ENCODE data around the gene EPHA4. TPM values are rescaled to one million over a fixed set of nuclear protein-coding genes. Genes with fewer than 3 reads are reported as not detected.

Gene EPHA4
- total and polyA plus RNA-seq, 2 donors (not counting 1 experiment from before 2014, with no cell fraction given): 10.7 to 54.9 TPM

GRCh38 chr2:221477714-221478484 is 94.2 kb downstream of the EPHA4 start:
- Mint-ChIP-seq H3K27ac (no peak overlapping the region), H3K4me3 (no peak overlapping the region), H3K27me3 (no peaks in the 10 kb centered on the region), H3K9me3 (ENCODE audit: insufficient read depth) (no peaks in the 10 kb centered on the region), H3K4me1 (peaks cover 2% of the 10 kb centered on the region)
- DNase-seq: no peak
- Histone ChIP-seq H3K9me3 (ENCODE audit: control extremely low read depth in 1 of 3, control insufficient read depth in 2 of 3, insufficient read depth in 1 of 3, low read length in 2 of 3) (no peaks in the 10 kb centered on the region), H3K4me2 (replicated peaks; ENCODE audit: low read depth, low read length, poor library complexity, severe bottlenecking) (no peak overlapping the region), H3K79me2 (ENCODE audit: control insufficient read depth, insufficient read depth, low read length) (no peaks in the 10 kb centered on the region), H4K20me1 (ENCODE audit: control insufficient read depth, insufficient read depth, low read length, poor library complexity, severe bottlenecking) (no peaks in the 10 kb centered on the region), H3K9ac (ENCODE audit: low read length) (no peak overlapping the region), H2AFZ (ENCODE audit: insufficient read depth, low read depth, low read length, poor library complexity, severe bottlenecking) (no peak overlapping the region), H3K27ac (ENCODE audit: low read length in 2 of 2) (no peak overlapping the region), H3K27me3 (replicated peaks in 1 of 4; ENCODE audit: control extremely low read depth in 1 of 4, control insufficient read depth in 3 of 4, insufficient read depth in 4 of 4, low read length in 3 of 4) (no peaks in the 10 kb centered on the region), H3K4me3 (ENCODE audit: control extremely low read depth in 1 of 5, extremely low read depth in 1 of 5, insufficient read depth in 1 of 5, low read depth in 2 of 5, low read length in 4 of 5) (no peak overlapping the region), H3K36me3 (replicated peaks in 1 of 2; ENCODE audit: control extremely low read depth in 1 of 2, control insufficient read depth in 1 of 2, extremely low read depth in 1 of 2, insufficient read depth in 2 of 2, low read length in 1 of 2) (peaks cover 0 to 8% of the 10 kb centered on the region in 2 experiments), H3K4me1 (ENCODE audit: control insufficient read depth in 2 of 2, insufficient read depth in 2 of 2, low read length in 2 of 2) (no peaks in the 10 kb centered on the region)
- ATAC-seq (ENCODE audit: low read depth): no peak
- POLR2A ChIA-PET: no interaction called here
- TF ChIP-seq CTCF (IDR thresholded peaks at IDR 0.05) (no peak), EZH2 (IDR thresholded peaks at IDR 0.05; ENCODE audit: borderline replicate concordance, insufficient read depth, low read depth, low read length, poor library complexity, severe bottlenecking) (no peak)
- CTCF ChIA-PET: interaction anchor here (1.3 kb wide), 1 partner anchor 96 kb away, joined by 4 read pairs; no protein-coding TSS in a partner anchor
- WGBS (ENCODE audit: insufficient coverage): 87% methylated on average over 5 of the region's 8 CpGs
- intact Hi-C loops (cut with micrococcal nuclease): no loop called here

- H3K9ac ChIP-seq (ENCODE audit: low read length): no peak overlapping the region
- Mint-ChIP-seq H3K27ac (no peak overlapping the region), H3K4me3 (no peak overlapping the region), H3K9me3 (ENCODE audit: insufficient read depth) (no peaks in the 10 kb centered on the region), H3K27me3 (no peaks in the 10 kb centered on the region), H3K4me1 (peaks cover 4% of the 10 kb centered on the region)
- no peaks in the 10 kb centered on the region for H3K4me1 ChIP-seq (ENCODE audit: control insufficient read depth in 2 of 2, insufficient read depth in 2 of 2, low read length in 2 of 2)
- no peaks in the 10 kb centered on the region for H3K27me3 ChIP-seq (replicated peaks in 1 of 4; ENCODE audit: control extremely low read depth in 1 of 4, control insufficient read depth in 3 of 4, insufficient read depth in 4 of 4, low read length in 3 of 4)
- H3K36me3 ChIP-seq (replicated peaks in 1 of 2; ENCODE audit: control extremely low read depth in 1 of 2, control insufficient read depth in 1 of 2, extremely low read depth in 1 of 2, insufficient read depth in 2 of 2, low read length in 1 of 2): peaks cover 0 to 4% of the 10 kb centered on the region in 2 experiments
- no peaks in the 10 kb centered on the region for H3K9me3 ChIP-seq (ENCODE audit: control extremely low read depth in 1 of 3, control insufficient read depth in 2 of 3, insufficient read depth in 1 of 3, low read length in 2 of 3)
- TF ChIP-seq CTCF (IDR thresholded peaks at IDR 0.05) (no peak), EZH2 (IDR thresholded peaks at IDR 0.05; ENCODE audit: borderline replicate concordance, insufficient read depth, low read depth, low read length, poor library complexity, severe bottlenecking) (no peak)
- ChIA-PET POLR2A (no interaction called here), CTCF (interaction anchor here (0.6 kb wide), 1 partner anchor 64 kb away, joined by 4 read pairs; no protein-coding TSS in a partner anchor)
- no peak overlapping the region for H3K4me2 ChIP-seq (replicated peaks; ENCODE audit: low read depth, low read length, poor library complexity, severe bottlenecking)
- H3K4me3 ChIP-seq (ENCODE audit: control extremely low read depth in 1 of 5, extremely low read depth in 1 of 5, insufficient read depth in 1 of 5, low read depth in 2 of 5, low read length in 4 of 5): no peak overlapping the region
- no peaks in the 10 kb centered on the region for H4K20me1 ChIP-seq (ENCODE audit: control insufficient read depth, insufficient read depth, low read length, poor library complexity, severe bottlenecking)
- H3K79me2 ChIP-seq (ENCODE audit: control insufficient read depth, insufficient read depth, low read length): no peaks in the 10 kb centered on the region
- ATAC-seq (ENCODE audit: low read depth): no peak
- no peak overlapping the region for H3K27ac ChIP-seq (ENCODE audit: low read length in 2 of 2)
- H2AFZ ChIP-seq (ENCODE audit: insufficient read depth, low read depth, low read length, poor library complexity, severe bottlenecking): no peak overlapping the region
- no peak for DNase-seq
- intact Hi-C loops (cut with micrococcal nuclease): no loop called here
- no CpG with 5 or more reads among the region's 1 CpG for WGBS (ENCODE audit: insufficient coverage)
Observed at GRCh38 chr2:221476195-221476594, 95.9 kb downstream of the EPHA4 start.
